Umbilical cord (tissue), 2 donors: ENCODE data around the gene FOXP4. TPM values are rescaled to one million over a fixed set of nuclear protein-coding genes. Genes with fewer than 3 reads are reported as not detected.

ENCODE experiments used
- DNase-seq: peaks from one replicate; pipeline ENCODE4 v3.0.0-alpha.2; 2015; ENCODE audit warnings: low spot score
- total RNA-seq: library from RNA; depleted of rRNA; stranded (reverse); fragments of >200 nt; gene quantifications from one replicate; pipeline ENCODE4 v1.2.3, GENCODE V29; 2014; ENCODE audit warnings: low replicate concordance; ENCODE audit not compliant: insufficient read depth

The FOXP4 gene
- total RNA-seq, 1 donor from 2014 or later = 0.72 TPM

- DNase-seq = no peak
These were observed 17.0 kb downstream of the FOXP4 start for GRCh38 chr6:41563060-41563776.

DNA sequence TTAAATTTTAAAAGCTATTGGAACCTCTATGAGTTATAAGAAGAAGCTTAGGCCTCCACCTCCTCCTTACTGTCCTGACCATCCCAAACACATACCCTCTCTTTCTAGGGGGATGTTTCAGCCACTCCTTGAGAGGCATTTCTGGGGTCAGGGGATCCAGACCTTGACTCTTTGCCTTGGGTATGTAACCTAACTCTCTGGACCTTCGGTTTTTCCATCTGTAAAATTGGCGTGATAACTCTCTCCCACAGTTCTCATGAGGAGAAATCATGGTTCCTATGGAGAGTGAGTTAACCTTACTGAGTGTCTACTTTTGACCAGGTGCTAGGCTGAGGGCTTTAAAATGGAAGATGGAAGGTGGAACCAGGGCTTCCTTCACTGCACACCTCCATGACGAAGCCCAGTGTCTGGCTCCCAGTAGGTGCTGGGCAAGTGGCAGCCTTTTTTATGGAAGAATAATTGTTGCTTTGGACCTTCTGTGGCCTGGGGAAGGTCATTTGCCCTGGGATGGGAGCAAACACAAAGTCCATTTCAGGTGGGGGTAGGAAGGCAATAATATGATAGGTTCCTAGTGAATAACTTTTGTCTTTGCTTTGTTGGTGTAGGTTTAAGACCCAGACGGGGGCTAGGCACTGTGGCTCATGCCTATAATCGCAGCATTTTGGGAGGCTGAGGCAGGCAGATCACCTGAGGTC is 18.4 kb downstream of the FOXP4 start:
- no peak for DNase-seq

GRCh38 chr6:41565701-41566100 is 19.5 kb downstream of the FOXP4 start:
- DNase-seq = no peak

- no peak for DNase-seq
These were observed 20.8 kb downstream of the FOXP4 start for GRCh38 chr6:41566961-41567360.

DNA sequence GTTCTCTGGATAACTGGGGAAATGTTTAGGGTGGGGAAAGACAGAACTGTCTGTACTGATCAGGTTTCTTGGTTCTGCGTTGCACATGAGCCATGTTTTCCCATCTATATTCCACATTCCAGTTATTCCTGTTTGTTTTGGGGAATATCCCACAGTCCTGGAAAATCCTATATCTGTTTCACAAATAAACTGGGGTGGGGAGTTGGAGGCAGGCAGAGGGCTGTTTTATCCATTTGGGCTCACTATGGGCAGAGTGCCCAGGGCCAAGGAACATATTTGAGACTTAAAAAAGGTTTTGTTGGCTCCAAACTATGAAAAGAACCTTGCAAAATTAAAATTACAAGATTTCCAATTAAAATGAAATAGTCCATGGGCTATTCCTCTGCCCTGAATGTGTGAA is 21.5 kb downstream of the FOXP4 start:
- DNase-seq = no peak

DNA sequence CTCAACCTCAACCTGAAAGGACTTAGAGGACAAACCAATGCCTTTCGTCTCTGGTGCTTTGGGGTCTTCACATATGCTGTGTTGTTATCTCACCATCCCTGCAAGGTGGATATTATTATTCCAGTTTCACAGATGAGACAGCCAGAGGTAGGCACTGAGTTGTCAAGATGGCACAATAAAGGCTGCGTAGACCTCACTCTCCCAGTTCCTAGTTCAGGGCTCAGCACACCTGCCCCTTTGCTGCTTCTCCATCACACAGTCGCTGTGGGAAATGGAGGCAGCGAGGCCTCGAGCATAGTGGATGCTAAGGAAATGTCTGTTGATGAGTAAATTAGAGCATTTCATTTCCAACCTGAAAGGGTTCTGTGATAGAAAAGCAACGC is 22.0 kb downstream of the FOXP4 start:
- no peak for DNase-seq

DNA sequence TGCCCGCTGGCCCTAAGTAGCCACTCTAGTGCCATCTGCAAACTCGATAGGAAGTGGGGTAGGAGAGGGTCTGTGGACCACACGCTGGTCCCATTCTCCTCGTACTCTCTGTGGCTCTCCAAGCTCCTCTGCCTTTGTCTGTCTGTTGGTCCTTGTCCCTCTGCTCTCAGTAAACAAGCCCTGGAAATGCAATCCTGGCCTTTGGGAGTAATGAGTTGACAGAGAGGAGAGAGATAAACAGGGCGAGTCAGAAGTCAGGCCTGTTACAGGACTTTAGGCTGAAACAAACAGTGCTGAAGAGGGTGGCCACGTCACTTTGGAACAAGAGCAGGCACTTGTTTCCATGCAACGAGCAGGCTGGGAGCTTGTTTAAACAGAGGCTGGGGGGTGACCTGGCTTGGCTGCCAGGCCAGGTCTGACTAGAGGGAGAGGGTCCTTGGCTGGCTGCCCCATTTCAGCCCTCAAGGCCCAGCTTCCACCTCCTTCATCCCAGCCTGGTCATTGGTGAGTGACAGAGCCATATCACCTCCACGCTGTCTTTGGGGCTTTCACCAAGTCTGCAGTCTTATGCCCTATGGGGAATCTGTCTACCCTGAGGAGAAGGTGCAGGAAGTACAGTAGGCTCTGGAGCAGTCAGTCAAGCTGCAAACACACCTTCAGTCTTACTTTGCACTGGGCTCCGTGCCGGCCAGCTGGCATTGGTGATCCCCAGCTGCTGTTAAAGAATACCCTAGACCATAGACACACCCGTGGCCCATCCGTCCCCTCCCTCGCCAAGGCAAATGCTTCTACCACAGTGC is 22.6 kb downstream of the FOXP4 start:
- DNase-seq = no peak

- no peak for DNase-seq
These were observed 24.1 kb downstream of the FOXP4 start for GRCh38 chr6:41570259-41570615.

GRCh38 chr6:41571021-41571780 is 25.0 kb downstream of the FOXP4 start:
- peak; percentile 30 for DNase-seq

GRCh38 chr6:41572613-41573012 is 26.4 kb downstream of the FOXP4 start:
- DNase-seq = no peak

DNA sequence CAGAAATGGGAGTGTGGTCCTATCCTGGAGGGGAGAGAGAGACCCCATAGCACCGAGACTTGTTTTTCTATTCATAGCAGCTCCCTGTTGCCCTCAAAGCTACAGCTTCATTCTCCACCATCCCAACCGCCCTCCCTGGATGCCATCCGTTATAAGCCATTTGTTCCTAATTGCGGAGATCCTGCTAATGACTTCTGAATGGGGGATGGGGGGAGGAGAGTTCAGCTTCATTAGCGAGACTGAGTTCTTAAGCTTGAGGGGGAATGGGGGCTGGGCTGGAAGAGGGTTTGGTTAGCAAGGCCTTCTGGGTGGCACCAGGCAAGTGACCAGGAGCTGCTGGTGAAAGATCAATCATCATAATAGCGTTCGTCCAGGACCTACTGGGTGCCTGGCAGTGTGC is 27.1 kb downstream of the FOXP4 start:
- DNase-seq = no peak

DNA sequence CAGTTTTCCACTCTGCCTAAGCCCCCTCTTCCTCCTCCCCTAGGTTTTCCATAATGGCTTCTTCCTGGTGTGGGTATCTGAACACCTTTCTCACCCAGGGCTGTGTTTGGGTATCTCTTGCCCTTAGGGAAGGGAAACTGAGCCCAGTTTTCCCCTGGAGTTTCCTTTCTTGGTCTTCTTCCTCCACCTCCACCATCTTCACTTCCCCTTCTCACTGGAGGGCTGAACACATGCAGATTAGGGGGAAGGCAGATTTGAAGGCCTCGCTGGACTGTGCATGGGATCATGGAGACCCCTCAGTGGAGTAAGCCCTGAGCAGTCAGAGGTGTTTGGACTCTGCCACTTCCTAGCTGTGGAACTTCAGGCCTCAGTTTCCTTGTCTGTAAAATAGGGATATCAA is 27.8 kb downstream of the FOXP4 start:
- no peak for DNase-seq

DNA sequence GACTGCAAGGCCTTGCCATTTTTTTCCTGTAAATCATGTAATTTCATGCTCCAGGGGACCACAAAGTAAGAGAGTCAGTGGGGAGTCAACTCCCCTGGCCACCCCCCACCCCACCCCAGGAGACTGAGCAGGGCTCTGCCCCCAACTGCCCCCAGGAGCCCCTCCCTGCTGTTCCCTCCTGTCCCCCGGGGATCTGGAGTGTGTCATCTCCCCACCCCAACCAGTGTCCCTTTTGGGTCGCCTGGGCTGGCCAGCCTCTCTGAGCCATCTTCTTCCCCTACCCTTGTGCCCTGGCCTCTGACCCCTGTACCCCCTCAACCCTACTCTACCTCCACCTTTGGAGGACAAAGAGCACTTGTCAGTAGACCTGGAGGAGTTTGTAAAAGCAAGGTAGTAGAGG is 29.4 kb downstream of the FOXP4 start:
- DNase-seq = no peak

DNA sequence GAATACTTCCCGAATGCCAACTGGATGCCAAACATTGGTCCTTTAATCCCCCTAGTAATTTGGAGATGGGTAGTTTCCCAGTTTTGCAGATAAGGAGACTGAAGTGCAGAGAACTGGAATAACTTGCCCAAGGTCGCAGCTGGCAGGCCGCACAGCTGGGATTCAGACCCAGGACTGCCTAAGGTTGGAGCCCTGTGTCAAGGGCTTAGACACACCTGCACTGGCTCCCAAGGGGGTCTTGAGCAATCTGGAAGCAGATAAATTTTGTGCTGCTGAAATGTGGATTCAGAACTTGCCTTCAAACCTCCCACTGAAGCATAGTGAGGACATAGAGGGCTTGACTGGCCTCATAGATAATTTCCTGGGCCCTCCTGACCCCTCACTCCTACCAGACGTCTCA is 30.5 kb downstream of the FOXP4 start:
- DNase-seq = no peak

GRCh38 chr6:41577356-41578216 is 31.4 kb downstream of the FOXP4 start:
- peak; percentile 30 for DNase-seq

GRCh38 chr6:41578217-41579087 is 32.3 kb downstream of the FOXP4 start:
- peak; percentile 68 for DNase-seq

GRCh38 chr6:41579088-41579610 is 33.0 kb downstream of the FOXP4 start:
- no peak for DNase-seq

GRCh38 chr6:41580690-41581089 is 34.5 kb downstream of the FOXP4 start:
- no peak for DNase-seq

- peak; percentile 85 for DNase-seq
These were observed 35.3 kb downstream of the FOXP4 start for GRCh38 chr6:41581381-41581991.
